H54 (cell line): ENCODE results near the gene ZFYVE28.

Source experiments
- DNase-seq: peaks from one replicate; pipeline ENCODE4 v3.0.0; 2011; ENCODE audit warnings: low spot score, mixed read lengths; ENCODE audit not compliant: insufficient read length
- FAIRE-seq: peaks from 3 replicates; lab custom pipeline; 2011; peaks lifted over from hg19 to GRCh38; lab: Jason Lieb, UNC
- POLR2A ChIP-seq: IDR thresholded peaks from 2 replicates; pipeline ENCODE4 v1.6.1; 2011; ENCODE audit warnings: low read depth, mild to moderate bottlenecking, low read length

ZFYVE28 gene

GRCh38 chr4:2295500-2295899 lies 122.9 kb downstream of the ZFYVE28 start:
- no peak for DNase-seq
- no peak for TF ChIP-seq POLR2A
- no peak for FAIRE-seq

DNA sequence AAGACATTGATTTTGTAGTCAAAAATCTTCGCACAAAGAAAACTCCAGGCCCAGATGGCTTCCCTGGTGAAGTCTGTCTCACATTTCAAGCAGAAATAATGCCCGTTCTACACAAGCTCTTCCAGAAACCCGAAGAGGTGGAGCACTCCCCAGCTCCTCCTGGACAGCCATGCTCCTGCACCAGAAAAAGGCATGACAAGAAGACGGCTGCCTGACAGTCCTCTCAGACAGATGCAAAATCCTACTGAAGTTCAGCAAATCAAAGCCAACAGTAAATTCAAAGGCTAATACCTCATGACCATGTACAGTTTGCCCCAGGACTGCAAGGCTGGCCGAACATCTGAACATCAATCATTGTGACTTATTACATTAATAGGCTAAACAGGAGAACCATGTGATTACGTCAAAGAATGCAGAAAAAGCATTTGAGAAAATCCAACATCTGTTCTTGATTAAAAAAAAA lies 125.8 kb downstream of the ZFYVE28 start:
- no peak for DNase-seq
- FAIRE-seq: no peak
- no peak for TF ChIP-seq POLR2A

GRCh38 chr4:2291705-2292645 lies 126.5 kb downstream of the ZFYVE28 start:
- DNase-seq: no peak
- TF ChIP-seq POLR2A: no peak
- no peak for FAIRE-seq

GRCh38 chr4:2290974-2291704 lies 127.3 kb downstream of the ZFYVE28 start:
- FAIRE-seq (no peak), DNase-seq (no peak)
- no peak for TF ChIP-seq POLR2A

- TF ChIP-seq POLR2A: no peak
- DNase-seq (no peak), FAIRE-seq (no peak)
These were observed 128.0 kb downstream of the ZFYVE28 start for GRCh38 chr4:2290488-2290887.

- DNase-seq: no peak
- no peak for FAIRE-seq
- no peak for TF ChIP-seq POLR2A
These were observed 128.5 kb downstream of the ZFYVE28 start for GRCh38 chr4:2289955-2290333.

DNA sequence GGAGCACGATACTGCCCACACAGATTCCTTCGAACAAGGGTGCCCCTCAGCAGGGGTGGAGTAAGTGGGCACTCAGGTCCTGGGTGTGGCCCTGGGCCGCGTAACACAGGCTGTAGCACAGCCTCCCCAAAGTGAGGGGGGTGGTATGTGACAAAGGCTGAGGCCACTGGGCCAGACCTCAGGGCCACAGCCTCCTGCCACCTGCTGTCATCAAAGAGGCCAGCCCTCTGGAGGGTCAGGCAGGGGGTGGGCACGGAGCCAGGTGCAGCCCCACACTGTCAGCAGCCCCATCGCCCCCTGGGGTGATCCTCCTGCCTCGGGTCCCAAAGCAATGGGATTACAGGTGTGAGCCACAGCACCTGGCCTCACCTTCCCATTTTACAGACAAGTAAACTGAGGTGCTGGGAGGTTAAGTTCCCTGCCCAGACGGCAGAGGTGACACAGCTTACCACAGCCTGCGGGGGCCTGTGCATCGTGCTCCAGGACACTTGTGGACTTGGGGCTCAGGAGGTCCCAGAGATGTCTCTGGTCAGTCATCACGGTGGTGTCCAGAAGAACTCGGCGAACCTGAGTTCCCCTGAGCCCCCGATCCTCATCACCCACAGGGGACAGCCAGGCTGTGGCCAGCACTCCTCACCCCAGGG lies 129.0 kb downstream of the ZFYVE28 start:
- TF ChIP-seq POLR2A: no peak

DNA sequence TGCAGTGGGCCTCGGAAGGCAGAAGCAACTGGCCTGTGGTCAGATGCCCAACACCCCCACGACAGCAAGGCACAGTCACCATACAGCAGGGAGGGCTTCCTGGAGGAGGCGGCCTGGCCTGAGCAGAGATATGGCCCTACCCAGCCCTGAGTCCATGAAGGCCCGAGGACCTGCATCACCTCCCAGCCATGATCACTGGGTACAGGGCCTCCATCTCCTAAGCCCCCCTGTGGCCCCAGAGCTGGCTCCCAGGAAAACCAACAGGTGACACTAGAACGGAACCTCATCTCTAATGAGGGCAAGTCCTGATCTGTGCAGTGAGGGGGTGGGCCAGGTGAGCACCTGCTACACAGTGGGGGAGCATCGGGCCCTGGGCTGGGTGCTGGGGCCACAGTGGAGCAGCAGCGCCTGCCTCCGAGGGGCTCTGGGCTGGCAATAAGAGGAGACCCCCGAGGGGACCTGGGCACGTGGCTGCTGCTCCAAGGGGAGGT lies 130.3 kb downstream of the ZFYVE28 start:
- TF ChIP-seq POLR2A: no peak
- FAIRE-seq (no peak), DNase-seq (no peak)

More for the DNA sequence above, 129.0 kb downstream of the ZFYVE28 start:
- no peak for FAIRE-seq
- DNase-seq: no peak

- FAIRE-seq (no peak), DNase-seq (no peak)
- TF ChIP-seq POLR2A: no peak
These were observed 130.9 kb downstream of the ZFYVE28 start for GRCh38 chr4:2287594-2287915.

DNA sequence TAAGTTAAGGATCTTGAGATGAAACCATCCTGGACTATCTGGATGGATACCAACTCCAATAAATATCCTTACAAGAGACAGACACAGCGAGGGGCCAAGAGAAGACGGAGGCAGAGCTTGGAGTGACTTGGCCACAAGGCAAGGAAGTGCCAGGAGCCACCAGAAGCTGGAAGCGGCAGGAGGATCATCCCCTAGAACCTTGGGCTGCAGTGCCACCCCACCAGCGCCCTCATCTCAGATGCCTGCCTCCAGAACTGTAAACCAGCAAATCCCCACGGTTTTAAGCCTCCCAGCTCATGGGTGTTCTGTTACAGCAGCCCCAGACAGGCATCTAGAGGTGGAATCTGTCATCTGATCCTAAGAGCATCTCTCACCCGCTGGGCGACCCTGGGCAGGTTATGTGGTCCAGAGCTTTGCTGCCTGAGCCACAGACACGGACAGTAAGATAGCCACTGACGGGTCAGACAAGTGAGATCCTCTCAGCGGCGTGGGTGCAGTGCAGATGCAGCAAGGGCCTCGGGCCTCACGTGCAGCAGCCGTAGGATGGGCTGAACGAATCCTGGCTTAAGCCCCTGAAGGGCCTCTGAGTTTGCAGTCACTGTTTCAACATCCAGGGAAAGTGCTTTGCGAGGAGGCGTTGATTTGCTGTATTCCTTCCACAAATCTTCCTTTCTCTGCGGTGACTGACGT lies 131.4 kb downstream of the ZFYVE28 start:
- FAIRE-seq (no peak), DNase-seq (no peak)
- no peak for TF ChIP-seq POLR2A

DNA sequence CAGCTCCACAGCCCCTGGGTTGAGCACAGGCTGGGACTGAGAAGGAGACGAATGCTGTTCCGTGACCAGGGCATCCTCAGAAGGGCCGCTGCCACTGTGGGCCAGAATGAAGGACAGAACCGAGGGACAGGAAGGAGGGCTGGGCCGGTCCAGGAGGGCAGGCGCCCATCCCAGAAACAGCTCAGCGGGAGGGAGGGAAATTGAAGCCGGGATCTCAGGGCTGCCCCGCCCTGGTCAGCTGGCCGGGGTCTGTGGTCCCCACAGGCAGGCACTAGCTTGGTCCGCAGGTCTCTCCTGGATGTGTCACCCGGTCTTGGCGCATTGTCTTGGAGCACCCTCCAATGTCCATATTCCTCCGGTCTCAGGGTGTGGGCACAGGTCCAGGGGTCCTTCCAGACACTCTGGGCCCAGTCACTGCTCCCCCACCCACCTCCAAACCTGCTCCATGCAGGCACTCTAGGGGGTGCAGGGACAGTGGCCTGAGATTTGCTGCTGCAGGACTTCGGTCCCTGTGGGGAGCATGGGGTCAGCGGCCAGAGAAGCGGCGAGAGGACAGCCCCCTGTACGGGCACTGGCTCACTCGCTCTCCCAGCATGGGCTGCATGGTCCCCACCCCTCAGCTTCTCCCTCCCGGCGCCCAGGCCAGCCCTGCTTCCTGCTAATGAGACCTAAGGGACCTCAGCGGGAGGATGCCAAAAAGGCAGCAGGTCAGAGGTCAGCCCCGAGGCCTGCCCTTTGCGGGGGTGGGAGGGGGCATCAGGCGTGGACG lies 132.6 kb downstream of the ZFYVE28 start:
- DNase-seq: no peak
- no peak for FAIRE-seq
- TF ChIP-seq POLR2A: no peak

- TF ChIP-seq POLR2A: no peak
- DNase-seq (no peak), FAIRE-seq (no peak)
These were observed 133.4 kb downstream of the ZFYVE28 start for GRCh38 chr4:2284934-2285612.
